ENCODE data around the gene KLHDC3.

DNA sequence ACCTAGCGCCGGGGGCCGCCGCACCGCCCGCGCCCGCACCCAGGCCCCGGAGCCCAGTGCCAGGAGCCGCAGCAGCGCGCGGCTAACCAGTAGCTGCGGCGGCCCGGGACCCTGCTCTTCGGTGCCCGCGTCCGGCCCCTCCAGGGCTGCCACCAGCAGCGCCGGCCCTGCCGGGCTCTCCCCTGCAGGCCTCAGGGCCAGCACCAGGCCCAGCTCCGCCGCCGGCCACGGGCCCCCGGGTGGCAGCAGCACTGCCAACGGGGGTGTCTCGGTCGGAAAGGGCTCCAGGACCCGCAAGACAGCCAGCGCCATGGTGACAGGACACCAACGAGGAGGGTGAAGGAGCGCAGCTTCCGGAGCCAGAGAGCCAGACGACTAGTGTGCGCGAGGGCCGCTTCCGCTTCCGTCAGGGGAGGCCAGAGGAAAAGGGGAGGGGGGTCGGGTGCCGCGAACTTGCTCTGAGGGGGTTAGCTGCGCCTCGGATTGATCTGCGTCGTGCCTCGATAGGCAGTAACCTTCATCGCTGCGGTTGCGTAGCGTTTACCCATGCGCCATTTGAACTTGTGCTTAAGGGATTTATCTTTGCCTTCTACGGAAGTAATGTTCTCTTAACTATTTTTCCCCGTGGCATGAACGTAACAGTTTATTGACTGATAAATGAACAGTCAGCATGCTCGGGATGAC is 35.1 kb upstream of the KLHDC3 start, which contains the start of gene PEX6:
- TF ChIP-seq, protein P1, sequence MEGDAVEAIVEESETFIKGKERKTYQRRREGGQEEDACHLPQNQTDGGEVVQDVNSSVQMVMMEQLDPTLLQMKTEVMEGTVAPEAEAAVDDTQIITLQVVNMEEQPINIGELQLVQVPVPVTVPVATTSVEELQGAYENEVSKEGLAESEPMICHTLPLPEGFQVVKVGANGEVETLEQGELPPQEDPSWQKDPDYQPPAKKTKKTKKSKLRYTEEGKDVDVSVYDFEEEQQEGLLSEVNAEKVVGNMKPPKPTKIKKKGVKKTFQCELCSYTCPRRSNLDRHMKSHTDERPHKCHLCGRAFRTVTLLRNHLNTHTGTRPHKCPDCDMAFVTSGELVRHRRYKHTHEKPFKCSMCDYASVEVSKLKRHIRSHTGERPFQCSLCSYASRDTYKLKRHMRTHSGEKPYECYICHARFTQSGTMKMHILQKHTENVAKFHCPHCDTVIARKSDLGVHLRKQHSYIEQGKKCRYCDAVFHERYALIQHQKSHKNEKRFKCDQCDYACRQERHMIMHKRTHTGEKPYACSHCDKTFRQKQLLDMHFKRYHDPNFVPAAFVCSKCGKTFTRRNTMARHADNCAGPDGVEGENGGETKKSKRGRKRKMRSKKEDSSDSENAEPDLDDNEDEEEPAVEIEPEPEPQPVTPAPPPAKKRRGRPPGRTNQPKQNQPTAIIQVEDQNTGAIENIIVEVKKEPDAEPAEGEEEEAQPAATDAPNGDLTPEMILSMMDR (IDR thresholded peaks at IDR 0.05) = no peak
- no peak for TF ChIP-seq EZH2 (IDR thresholded peaks at IDR 0.05; ENCODE audit: borderline replicate concordance, insufficient read depth, low read depth, low read length, poor library complexity, severe bottlenecking)
